K562 (cell line): ENCODE data around the gene TMEFF2. TPM values are rescaled to one million over a fixed set of nuclear protein-coding genes. Genes with fewer than 3 reads are reported as not detected.

Experiments
- ATAC-seq: fragments of 200-7000 bp; cut with Tn5 transposase; 3 replicates; pipeline ENCODE4 v1.9.1; 2020; ENCODE audit warnings: moderate library complexity
- BruUV-seq: library from RNA; stranded (reverse); fragments of 400-500 nt; replicated peaks from 2 replicates; lab custom pipeline; 2021; lab: Mats Ljungman, UMichigan
- CTCF ChIA-PET: fragments of 300-600 bp; formaldehyde crosslinking; extraction: SDS; loops from one replicate; lab custom pipeline; 2021; ENCODE audit warnings: low intra/inter-chr PET ratio; lab: Yijun Ruan, JAX
- POLR2A ChIA-PET: fragments of 300-600, 350-650 bp; sonication (Branson Sonifier 250); formaldehyde crosslinking; extraction: SDS; loops from one replicate; lab custom pipeline; 2021; ENCODE audit warnings: antibody characterized with exemption, inconsistent platforms; lab: Yijun Ruan, JAX
- DNase-seq, 4 experiments: peaks; one replicate each; pipeline versions ENCODE4 v3.0.0 to v3.0.0-alpha.2; 2011 to 2018; ENCODE audit warnings: low spot score in 3 of 4, mixed read lengths in 3 of 4; ENCODE audit errors: extremely low read depth in 1 of 4
- FAIRE-seq: peaks from 2 replicates; lab custom pipeline; 2011; peaks lifted over from hg19 to GRCh38; lab: Jason Lieb, UNC
- H2AFZ ChIP-seq: 2 replicates; pipeline ENCODE4 v1.6.0; 2011; ENCODE audit warnings: low read depth, low read length, control low read depth, inconsistent platforms
- H3K27ac ChIP-seq: fragments of 200-600 bp; 3 replicates; pipeline ENCODE4 v1.8.0; 2011; ENCODE audit warnings: low read depth, mild to moderate bottlenecking, control low read depth, inconsistent platforms, low read length, moderate library complexity, mixed read lengths; ENCODE audit errors: extremely low read depth
- H3K27me3 ChIP-seq, 2 experiments: fragments of 300-600 bp in 1 of 2; 2 replicates in 1 of 2; 3 replicates in 1 of 2; pipeline versions ENCODE4 v1.6.0 to v1.8.0; 2011; ENCODE audit warnings: inconsistent platforms in 2 of 2, low read length in 2 of 2, mild to moderate bottlenecking in 1 of 2, mixed read lengths in 1 of 2, moderate library complexity in 1 of 2; ENCODE audit not compliant: control insufficient read depth in 2 of 2, insufficient read depth in 2 of 2
- H3K36me3 ChIP-seq: fragments of 300-600 bp; 3 replicates; pipeline ENCODE4 v1.8.0; 2011; ENCODE audit warnings: mild to moderate bottlenecking, low read length, inconsistent platforms; ENCODE audit not compliant: control insufficient read depth, insufficient read depth
- H3K4me1 ChIP-seq, 2 experiments: fragments of 200-600 bp in 1 of 2; replicated peaks in 1 of 2; 2 replicates in 1 of 2; 3 replicates in 1 of 2; pipeline versions ENCODE4 v1.5.1 to v1.8.0; 2011; ENCODE audit warnings: inconsistent platforms in 2 of 2, low read length in 2 of 2, mild to moderate bottlenecking in 1 of 2, mixed read lengths in 1 of 2, moderate library complexity in 1 of 2; ENCODE audit not compliant: control insufficient read depth in 2 of 2, insufficient read depth in 2 of 2
- H3K4me2 ChIP-seq: 2 replicates; pipeline ENCODE4 v1.6.1; 2011; ENCODE audit warnings: low read length, control low read depth, inconsistent platforms, mixed read lengths; ENCODE audit not compliant: insufficient read depth
- H3K4me3 ChIP-seq: fragments of 200-600 bp; sonication (generic), shearing (Covaris generic); 2 replicates; pipeline ENCODE4 v1.5.1; 2016; ENCODE audit warnings: control low read depth, inconsistent platforms
- H3K79me2 ChIP-seq: fragments of 200-600 bp; 3 replicates; pipeline ENCODE4 v1.8.0; 2011; ENCODE audit warnings: low read length, inconsistent platforms; ENCODE audit not compliant: control insufficient read depth, insufficient read depth
- H3K9ac ChIP-seq, 2 experiments: 2 replicates each; pipeline versions ENCODE4 v1.6.0 to v1.6.1; 2011; ENCODE audit warnings: low read depth in 2 of 2, low read length in 2 of 2, control low read depth in 1 of 2, inconsistent platforms in 1 of 2, mild to moderate bottlenecking in 1 of 2, mixed read lengths in 1 of 2; ENCODE audit not compliant: insufficient read depth in 1 of 2
- H3K9me1 ChIP-seq: one replicate; pipeline ENCODE4 v1.6.0; 2011; ENCODE audit warnings: inconsistent platforms, mild to moderate bottlenecking, low read length, moderate library complexity; ENCODE audit not compliant: control insufficient read depth, insufficient read depth
- H3K9me3 ChIP-seq: replicated peaks from 2 replicates; pipeline ENCODE4 v1.5.1; 2011; ENCODE audit warnings: low read depth, low read length, inconsistent platforms; ENCODE audit not compliant: control insufficient read depth, insufficient read depth
- H4K20me1 ChIP-seq: replicated peaks from 2 replicates; pipeline ENCODE4 v1.6.1; 2011; ENCODE audit warnings: low read length, inconsistent platforms, mixed read lengths; ENCODE audit not compliant: control insufficient read depth, insufficient read depth
- CEBPG ChIP-seq, 3 experiments: fragments of 200-800 bp in 1 of 3; sonication (Bioruptor generic) in 1 of 3; sonication (generic) in 1 of 3; formaldehyde crosslinking in 1 of 3; IDR thresholded peaks in 2 of 3; conservative IDR thresholded peaks in 1 of 3; 2 replicates each; pipeline versions ENCODE4 v1.6.1 to v1.8.0; 2016 to 2022; ENCODE audit warnings: missing compliant biosample characterization in 2 of 3, missing genetic modification characterization in 2 of 3, mild to moderate bottlenecking in 1 of 3, missing genetic modification reagents in 1 of 3
- ESRRA ChIP-seq: fragments of 450-650 bp; IDR thresholded peaks from 2 replicates; pipeline ENCODE4 v1.6.1; 2014; ENCODE audit warnings: low read depth, mild to moderate bottlenecking, moderate library complexity, borderline replicate concordance
- MCM7 ChIP-seq, 2 experiments: fragments of 450-650 bp; IDR thresholded peaks; 2 replicates each; pipeline ENCODE4 v1.6.1; 2016 to 2018
- NFRKB ChIP-seq: fragments of 450-650 bp; IDR thresholded peaks from 2 replicates; pipeline ENCODE4 v1.6.1; 2016; ENCODE audit warnings: low read depth
- PHB2 ChIP-seq: fragments of 450-650 bp; IDR thresholded peaks from 2 replicates; pipeline ENCODE4 v1.6.1; 2017; ENCODE audit warnings: low read depth
- PML ChIP-seq: IDR thresholded peaks from 2 replicates; pipeline ENCODE4 v1.6.1; 2012; ENCODE audit warnings: low read length, inconsistent platforms
- SOX6 ChIP-seq: fragments of 450-650 bp; IDR thresholded peaks from 2 replicates; pipeline ENCODE4 v1.6.1; 2014; ENCODE audit warnings: mild to moderate bottlenecking
- ZNF12 ChIP-seq: sonication (generic); formaldehyde crosslinking; IDR thresholded peaks from 2 replicates; pipeline ENCODE4 v1.4.0; 2020; ENCODE audit warnings: mild to moderate bottlenecking, missing genetic modification reagents
- ZNF316 ChIP-seq: fragments of 450-650 bp; IDR thresholded peaks from 2 replicates; pipeline ENCODE4 v1.6.1; 2016
- ZNF395 ChIP-seq: fragments of 200-800 bp; sonication (Bioruptor generic); IDR thresholded peaks from 2 replicates; pipeline ENCODE4 v1.6.1; 2017; ENCODE audit warnings: missing genetic modification characterization, missing compliant biosample characterization
- WGBS: fragments of 100-300 bp; shearing (Covaris generic); methylation state at CpG from one replicate; pipeline ENCODE4 v1.1.6; 2016; ENCODE audit warnings: low coverage, mixed read lengths; ENCODE audit not compliant: insufficient coverage; ENCODE audit errors: missing lambda C conversion rate; 5-methylcytosine and 5-hydroxymethylcytosine counted together
- in situ Hi-C: fragments of 300-500 bp; cut with MboI; formaldehyde crosslinking; loops from 4 replicates; pipeline ENCODE4 v1.15.0; 2018; ENCODE audit warnings: inconsistent platforms, mixed read lengths
- intact Hi-C: fragments of 100-400 bp; cut with micrococcal nuclease; formaldehyde crosslinking; loops from 2 replicates; pipeline ENCODE4 v1.14.2; 2022
- polyA plus RNA-seq, 8 experiments: library from polyadenylated mRNA; depleted of rRNA in 4 of 8; stranded (reverse) in 5 of 8; unstranded in 3 of 8; fragments of >200 nt; fragmentation: Nextera tagmentation in 2 of 8; fragmentation: Illumina TruSeq in 1 of 8; extraction: Ambion mirVana in 2 of 8; extraction: Trizol in 1 of 8; gene quantifications; 2 replicates each; pipeline versions ENCODE4 v1.2.1 to v1.2.3, GENCODE V29; 2011 to 2014; ENCODE audit warnings: inconsistent platforms in 1 of 8, missing spikeins in 1 of 8
- total RNA-seq, 7 experiments: library from RNA; depleted of rRNA in 6 of 7; stranded (reverse); fragments of >200 nt in 6 of 7; fragmentation: Illumina TruSeq in 2 of 7; extraction: Trizol in 2 of 7; gene quantifications; 2 replicates each; pipeline versions ENCODE4 v1.2.1 to v1.2.3, GENCODE V29; 2011 to 2021; ENCODE audit warnings: low replicate concordance in 1 of 7

TMEFF2 gene
- total and polyA plus RNA-seq, 9 of the 15 experiments (the other 6 are each of a cell fraction or from before 2014, with no cell fraction given), result 1.4 TPM; not detected in 8

- in situ Hi-C loops, result no loop called here
- no peaks in the 10 kb centered on the region for H3K9me1 ChIP-seq
- no peak overlapping the region for H3K4me2 ChIP-seq
- intact Hi-C loops, result no loop called here
- 50% methylated on average over 1 of the region's 1 CpG for whole genome bisulfite sequencing
- POLR2A ChIA-PET, result no interaction called here
- no peaks in the 10 kb centered on the region for H3K79me2 ChIP-seq
- no peaks in the 10 kb centered on the region; a peak in 1 of 5 replicates for H3K4me1 ChIP-seq
- no peaks in the 10 kb centered on the region for H3K9me3 ChIP-seq
- no peaks in the 10 kb centered on the region for H3K36me3 ChIP-seq
- no peak overlapping the region for H3K27ac ChIP-seq
- H3K9ac ChIP-seq, result no peak overlapping the region
- FAIRE-seq, result no peak
- CTCF ChIA-PET, result interaction anchor here (0.6 kb wide), 1 partner anchor 218 kb away, joined by 3 read pairs; no protein-coding TSS in a partner anchor
- no peak overlapping the region for H3K4me3 ChIP-seq
- no peak for TF ChIP-seq NFRKB
- peak; percentile 24; the same call in 1 of the 2 replicates for TF ChIP-seq ZNF316
- TF ChIP-seq ZNF395 (CRISPR knock-in tag), result no peak
- TF ChIP-seq, all 486 proteins: peak for 1
- ATAC-seq (no peak), DNase-seq (no peak)
- Histone ChIP-seq H2AFZ (no peak overlapping the region), H3K27me3 (no peaks in the 10 kb centered on the region), H4K20me1 (no peaks in the 10 kb centered on the region)
- no TSS peak for BruUV-seq
These were observed 217.0 kb downstream of the TMEFF2 start for GRCh38 chr2:191977754-191978153.

GRCh38 chr2:191976436-191976835, 218.3 kb downstream of the TMEFF2 start:
- H3K36me3 ChIP-seq, result no peaks in the 10 kb centered on the region
- ATAC-seq (no peak), DNase-seq (no peak), FAIRE-seq (no peak)
- intact Hi-C loops (no loop called here), in situ Hi-C loops (no loop called here)
- H3K9ac ChIP-seq, result no peak overlapping the region
- no peak overlapping the region for H3K27ac ChIP-seq
- ChIA-PET CTCF (no interaction called here), POLR2A (no interaction called here)
- H3K27me3 ChIP-seq, result no peaks in the 10 kb centered on the region
- no peaks in the 10 kb centered on the region for H4K20me1 ChIP-seq
- no peaks in the 10 kb centered on the region for H3K79me2 ChIP-seq
- TF ChIP-seq ESRRA, result no peak
- no peak for TF ChIP-seq ZNF12 (CRISPR knock-in tag)
- 0 out of 2 replicates have a peak, but pooled peaks have one; percentile 34 for TF ChIP-seq SOX6
- TF ChIP-seq PHB2, result no peak
- TF ChIP-seq PML, result no peak
- no peak for TF ChIP-seq CEBPG (CRISPR knock-in tag; IDR thresholded peaks at IDR 0.05)
- TF ChIP-seq CEBPG (tag; conservative IDR thresholded peaks at IDR 0.05 in 1 of 2, IDR thresholded peaks at IDR 0.05 in 1 of 2), result no peak
- TF ChIP-seq MCM7 (IDR thresholded peaks at IDR 0.05), result no peak
- H3K4me1 ChIP-seq, result no peaks in the 10 kb centered on the region; a peak in 1 of 5 replicates
- 30% methylated on average over 2 of the region's 3 CpGs for WGBS
- no TSS peak for BruUV-seq
- no peak overlapping the region for H3K4me2 ChIP-seq
- no peak overlapping the region for H3K4me3 ChIP-seq
- H3K9me1 ChIP-seq, result no peaks in the 10 kb centered on the region
- H2AFZ ChIP-seq, result no peak overlapping the region
- H3K9me3 ChIP-seq, result no peaks in the 10 kb centered on the region
